Gastrocnemius medialis (tissue), 4 donors: Measurements from ENCODE around the gene REN.

Experiments used
- CTCF ChIP-seq, 5 experiments: fragments of 450-650 bp in 3 of 5; fragments of 200-600 bp in 2 of 5; sonication (generic) in 2 of 5; IDR thresholded peaks in 4 of 5; conservative IDR thresholded peaks in 1 of 5; 1 replicate in 4 of 5; 2 replicates in 1 of 5; pipeline ENCODE4 v1.5.1; 2016 to 2019; ENCODE audit warnings: antibody characterized with exemption in 5 of 5, mild to moderate bottlenecking in 3 of 5, moderate library complexity in 3 of 5
- POLR2A ChIP-seq, 2 donors: fragments of 450-650 bp; IDR thresholded peaks; one replicate each; pipeline ENCODE4 v1.6.1; 2017; ENCODE audit warnings: antibody characterized with exemption in 2 of 2, mild to moderate bottlenecking in 2 of 2, moderate library complexity in 2 of 2

- TF ChIP-seq CTCF (IDR thresholded peaks at IDR 0.05 in 4 of 5, conservative IDR thresholded peaks at IDR 0.05 in 1 of 5) (no peak), POLR2A (IDR thresholded peaks at IDR 0.05) (no peak)
These were observed 11.4 kb downstream of the REN start for GRCh38 chr1:204154568-204155255.
